ENCODE measurements around the gene KRTAP12-4.
A peak's percentile ranks its signal among the peaks of the same experiment; 100 is the strongest.
"Not testable (repeated sequence)": the region's sequence is repeated elsewhere in the genome, so short reads cannot be mapped to it uniquely, and the experiment has no call there.

The KRTAP12-4 gene

DNA sequence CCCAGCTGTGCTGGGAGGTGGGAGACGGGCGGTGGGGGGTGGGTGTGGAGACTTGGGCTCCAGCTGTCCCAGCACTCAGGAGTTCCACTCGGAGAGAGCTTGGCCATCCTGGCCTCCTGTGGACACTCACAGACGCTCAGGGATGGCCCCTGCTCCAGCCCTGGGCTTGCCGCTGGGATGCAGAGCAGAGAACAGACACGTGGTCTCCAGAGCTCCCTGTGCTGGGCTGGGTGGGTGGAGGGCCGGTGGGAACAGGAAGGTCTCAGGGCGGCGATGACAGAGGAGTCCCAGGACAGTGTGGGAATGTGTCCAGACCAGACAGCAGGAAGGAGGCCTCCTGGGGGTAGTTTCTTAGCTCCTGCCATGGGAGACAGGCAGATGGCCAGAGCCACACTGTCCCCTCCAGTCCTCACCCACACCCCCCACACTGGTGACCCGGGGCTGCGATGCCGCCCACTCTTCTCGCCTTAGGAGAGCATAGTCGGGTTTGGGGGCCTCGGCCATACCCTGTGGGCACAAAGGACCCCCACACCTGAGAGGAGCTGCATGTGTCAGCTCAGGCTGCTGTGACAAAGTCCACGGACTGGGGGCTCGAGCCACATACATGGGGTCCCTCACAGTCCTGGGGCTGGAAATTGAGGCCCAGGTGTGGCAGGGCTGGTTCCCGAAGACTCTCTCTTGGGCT lies 25.6 kb downstream of the KRTAP12-4 start:
- no peak for DNase-seq

DNA sequence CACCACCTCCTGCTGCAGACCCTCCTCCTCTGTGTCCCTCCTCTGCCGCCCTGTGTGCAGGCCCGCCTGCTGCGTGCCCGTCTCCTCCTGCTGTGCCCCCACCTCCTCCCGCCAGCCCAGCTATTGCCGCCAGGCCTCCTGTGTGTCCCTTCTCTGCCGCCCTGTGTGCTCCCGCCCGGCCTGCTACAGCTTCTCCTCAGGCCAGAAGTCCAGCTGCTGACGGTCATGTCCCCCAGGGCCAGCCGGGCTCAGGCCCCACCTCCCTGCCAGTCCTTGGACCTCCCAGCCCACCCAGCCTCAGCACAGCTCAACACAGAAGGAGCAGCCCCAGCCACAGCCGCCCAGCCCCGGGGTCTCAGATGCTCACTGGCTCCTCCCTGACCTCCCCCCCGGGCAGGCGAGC lies 26.6 kb downstream of the KRTAP12-4 start:
- not testable (repeated sequence) for DNase-seq

DNA sequence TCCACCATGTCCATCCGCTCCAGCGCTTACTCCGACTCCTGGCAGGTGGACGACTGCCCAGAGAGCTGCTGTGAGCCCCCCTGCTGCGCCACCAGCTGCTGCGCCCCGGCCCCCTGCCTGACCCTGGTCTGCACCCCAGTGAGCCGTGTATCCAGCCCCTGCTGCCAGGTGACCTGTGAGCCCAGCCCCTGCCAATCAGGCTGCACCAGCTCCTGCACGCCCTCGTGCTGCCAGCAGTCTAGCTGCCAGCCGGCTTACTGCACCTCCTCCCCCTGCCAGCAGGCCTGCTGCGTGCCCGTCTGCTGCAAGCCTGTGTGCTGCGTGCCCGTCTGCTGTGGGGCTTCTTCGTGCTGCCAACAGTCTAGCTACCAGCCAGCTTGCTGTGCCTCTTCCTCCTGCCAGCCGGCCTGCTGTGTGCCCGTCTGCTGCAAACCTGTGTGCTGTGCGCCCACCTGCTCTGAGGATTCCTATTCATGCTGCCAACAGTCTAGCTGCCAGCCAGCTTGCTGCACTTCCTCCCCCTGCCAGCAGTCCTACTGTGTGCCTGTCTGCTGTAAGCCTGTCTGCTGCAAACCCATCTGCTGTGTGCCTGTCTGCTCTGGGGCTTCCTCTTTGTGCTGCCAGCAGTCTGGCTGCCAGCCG lies 27.2 kb downstream of the KRTAP12-4 start:
- not testable (repeated sequence) for DNase-seq

DNA sequence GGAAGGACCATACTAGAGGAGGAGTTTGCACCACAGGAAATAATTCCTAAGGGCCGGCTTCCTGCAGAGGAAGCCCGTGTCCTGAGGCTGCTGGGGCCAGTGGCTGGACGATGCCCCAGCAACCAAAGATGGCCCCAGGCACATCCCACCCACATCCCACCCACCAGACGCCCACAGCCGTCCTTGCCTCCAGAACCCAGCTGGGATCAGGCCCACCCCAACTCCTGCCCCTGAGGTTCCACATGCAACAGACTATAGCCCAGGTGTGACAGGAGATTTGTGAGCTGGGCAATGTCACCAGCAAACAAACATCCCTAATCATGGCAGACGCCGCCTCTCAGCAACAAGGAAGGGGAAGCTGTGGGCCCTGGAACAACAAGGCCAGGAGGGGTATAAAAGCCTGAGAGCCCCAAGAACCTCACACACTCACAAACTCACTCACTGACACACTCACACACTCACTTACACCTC lies 27.8 kb downstream of the KRTAP12-4 start, which contains the start of gene KRTAP10-9:
Gene KRTAP10-9 (plus strand): TSS at position 421 of the 471 bp plus-strand sequence. CDS start 79 bp downstream, outside the sequence.
- no peak for DNase-seq

DNA sequence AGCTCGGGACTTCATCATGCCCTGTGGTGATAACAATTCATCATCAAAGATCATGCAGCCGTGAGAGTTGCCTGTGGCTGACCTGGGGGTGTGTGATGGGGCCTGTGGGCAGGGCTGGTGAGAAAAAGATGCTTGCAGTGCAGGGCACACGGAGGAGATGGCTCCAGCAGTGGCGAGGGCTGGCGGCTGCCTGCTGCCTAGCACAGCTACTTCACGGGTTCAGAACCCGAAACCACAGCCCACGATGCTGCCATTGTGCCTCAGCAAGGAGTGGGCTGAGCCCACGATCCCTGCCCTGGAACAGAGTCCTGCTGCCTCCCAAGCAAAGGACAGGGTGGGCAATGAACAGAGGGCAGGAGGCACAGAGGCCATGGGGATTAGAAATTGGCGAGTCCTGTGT lies 28.2 kb downstream of the KRTAP12-4 start:
- DNase-seq, result no peak

DNA sequence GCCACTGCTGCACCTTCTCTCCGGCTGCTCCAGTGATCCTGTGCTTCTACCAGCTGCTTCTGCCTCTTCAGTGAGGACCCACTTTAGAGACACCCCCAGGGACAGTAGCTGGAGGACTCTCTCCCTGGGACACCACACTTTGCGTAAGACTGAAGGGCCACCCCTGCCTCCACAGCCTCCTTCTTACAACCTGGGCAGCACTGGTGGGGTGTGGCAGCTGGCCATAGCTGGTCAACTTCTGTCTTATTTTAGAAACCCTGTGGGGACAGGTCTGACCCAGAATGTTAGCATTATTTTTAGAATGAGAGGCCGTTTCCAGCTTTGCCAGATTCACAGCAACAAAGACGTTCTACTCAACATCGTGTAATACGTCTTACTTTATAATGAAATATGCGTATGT lies 28.7 kb downstream of the KRTAP12-4 start:
- DNase-seq, result no peak

DNA sequence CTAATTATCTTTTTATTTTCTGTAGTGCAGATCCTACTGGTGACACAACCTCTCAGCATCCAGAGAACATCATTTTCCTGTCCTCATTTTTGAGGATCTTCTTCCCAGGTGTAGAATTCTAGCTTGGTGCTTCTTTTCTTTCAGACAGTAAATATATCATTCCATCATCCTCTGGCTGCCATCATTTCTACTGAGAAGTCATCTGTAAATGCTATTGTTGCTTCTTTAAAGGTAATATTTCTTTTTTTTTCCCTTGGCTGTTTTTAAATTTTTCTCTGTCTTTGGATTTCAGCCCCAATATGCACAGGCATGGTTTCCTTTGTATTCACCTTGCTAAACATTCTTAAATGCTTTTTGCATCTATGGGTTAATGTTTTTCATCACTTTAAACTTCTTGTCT lies 30.9 kb downstream of the KRTAP12-4 start:
- no peak for DNase-seq

DNA sequence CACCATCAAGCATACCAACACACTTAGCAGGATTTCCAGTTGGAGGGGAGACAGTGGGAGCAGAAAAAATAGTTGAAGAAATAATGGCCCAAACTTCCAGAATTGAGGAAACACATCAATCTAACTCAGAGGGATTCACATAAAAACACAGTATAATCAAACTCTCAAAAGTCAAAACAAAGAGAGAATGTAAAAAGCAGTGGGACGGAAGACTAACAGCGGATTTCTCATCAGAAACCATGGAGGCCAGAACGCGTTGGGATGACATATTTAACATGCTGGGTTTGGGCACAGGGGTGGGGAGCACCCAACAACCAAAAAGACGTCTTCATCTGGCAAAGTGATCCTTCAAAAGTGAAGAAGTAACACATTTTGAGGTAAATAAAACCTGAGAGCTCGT lies 34.6 kb downstream of the KRTAP12-4 start:
- DNase-seq, result no peak

DNA sequence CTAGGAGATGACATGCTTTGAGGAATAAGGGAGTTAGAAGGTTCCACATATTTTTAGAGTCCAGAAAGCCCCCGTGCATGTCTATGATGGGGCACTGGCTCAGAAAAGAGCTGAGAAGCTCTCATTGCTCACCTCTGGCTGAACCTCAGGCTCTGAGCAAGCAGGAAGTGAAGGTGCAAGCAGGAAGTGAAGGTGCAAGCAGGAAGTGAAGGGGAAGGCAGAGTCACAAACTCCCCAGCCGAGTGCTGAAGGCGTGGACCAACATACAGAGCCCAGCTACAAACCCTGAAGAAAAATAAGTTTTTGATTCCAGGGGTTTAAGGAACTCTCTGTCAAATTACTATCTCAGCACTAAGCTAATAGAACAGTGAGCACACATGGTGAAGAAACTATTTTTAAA lies 35.5 kb downstream of the KRTAP12-4 start:
- peak; percentile 48 for DNase-seq

DNA sequence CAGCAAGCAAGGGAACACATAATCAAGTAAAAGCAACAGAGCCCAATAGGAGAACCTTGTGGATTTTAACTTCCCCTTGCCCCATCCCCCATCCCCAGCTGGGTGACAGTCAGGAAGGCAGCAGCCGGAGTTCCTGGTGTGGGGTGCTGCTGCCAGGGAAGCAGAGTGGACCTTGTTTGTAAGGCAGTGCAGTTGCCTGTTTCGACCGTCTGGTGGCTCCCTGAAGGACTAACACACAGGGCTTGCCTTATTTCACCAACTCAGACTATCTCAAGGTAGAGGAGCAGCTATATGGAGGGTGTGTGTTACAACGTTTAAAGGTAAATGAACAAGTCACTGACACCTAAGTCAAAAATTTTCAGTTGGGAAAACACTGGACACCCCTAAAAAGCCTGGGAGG lies 36.0 kb downstream of the KRTAP12-4 start:
- DNase-seq, result no peak

DNA sequence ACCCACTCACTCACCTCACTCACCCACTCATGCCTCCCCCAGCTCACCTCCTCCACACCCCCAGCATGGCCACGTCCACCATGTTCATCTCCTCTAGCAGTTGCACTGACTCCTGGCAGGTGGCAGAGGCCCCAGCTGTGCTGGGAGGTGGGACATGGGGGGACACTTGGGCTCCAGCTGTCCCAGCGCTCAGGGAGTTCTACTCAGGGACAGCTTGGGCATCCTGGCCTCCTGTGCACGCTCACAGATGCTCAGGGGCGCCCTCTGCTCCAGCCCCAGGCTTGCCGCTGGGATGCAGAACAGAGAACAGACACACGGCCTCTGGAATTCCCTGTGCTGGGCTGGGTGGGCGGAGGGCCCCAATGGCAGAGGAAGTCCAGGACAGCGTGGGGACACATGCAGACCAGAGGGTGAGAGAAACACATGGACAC lies 37.4 kb downstream of the KRTAP12-4 start:
- no peak for DNase-seq

DNA sequence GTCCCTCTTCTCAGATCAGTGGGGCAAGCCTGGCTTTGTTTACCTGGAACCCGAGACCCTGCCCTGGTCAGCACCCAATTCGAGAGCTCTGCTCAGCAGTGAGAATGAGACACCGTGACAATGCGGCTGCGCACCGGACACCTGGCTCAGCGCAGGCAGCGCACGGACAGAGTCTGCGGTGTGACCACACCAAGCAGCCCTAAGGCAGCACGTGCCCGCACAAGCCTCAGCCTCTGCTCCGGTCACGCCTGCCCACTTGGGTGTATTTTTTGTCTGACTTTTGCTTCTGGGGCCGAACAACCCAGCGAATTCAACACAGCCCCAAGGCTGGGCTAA lies 37.9 kb downstream of the KRTAP12-4 start:
- DNase-seq, result no peak

DNA sequence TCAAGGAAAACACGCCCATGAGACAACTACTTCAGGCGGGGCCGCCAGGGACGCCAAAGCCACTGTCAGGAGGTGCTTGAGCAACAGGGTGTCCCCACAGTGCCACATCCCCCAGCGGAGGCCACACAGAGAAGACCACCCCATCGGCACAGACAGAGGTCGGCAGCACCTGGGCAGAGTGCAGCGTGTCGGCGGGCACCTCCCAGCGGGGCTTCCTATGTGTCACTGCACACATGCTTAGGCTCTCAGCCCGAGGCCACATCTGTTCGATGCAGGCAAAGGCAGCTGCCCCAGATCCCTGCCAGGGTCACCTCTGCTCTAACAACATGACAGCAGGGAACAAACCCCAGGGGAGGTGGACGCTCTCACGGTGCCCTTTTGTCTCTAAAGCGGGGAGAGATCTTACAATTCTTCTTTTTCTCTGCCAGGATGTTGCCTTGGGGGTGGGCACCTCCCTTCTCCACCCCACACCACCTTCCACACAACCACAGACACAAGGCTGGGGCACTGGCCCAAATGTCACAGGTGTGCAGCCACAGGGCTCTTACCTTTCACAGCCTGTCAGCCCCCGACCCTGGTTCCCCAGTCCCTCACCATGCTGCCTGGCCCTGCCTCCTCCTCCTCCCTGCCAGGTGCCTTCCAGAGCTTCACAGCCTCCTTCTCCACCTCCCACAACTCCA lies 38.4 kb downstream of the KRTAP12-4 start:
- no peak for DNase-seq

DNA sequence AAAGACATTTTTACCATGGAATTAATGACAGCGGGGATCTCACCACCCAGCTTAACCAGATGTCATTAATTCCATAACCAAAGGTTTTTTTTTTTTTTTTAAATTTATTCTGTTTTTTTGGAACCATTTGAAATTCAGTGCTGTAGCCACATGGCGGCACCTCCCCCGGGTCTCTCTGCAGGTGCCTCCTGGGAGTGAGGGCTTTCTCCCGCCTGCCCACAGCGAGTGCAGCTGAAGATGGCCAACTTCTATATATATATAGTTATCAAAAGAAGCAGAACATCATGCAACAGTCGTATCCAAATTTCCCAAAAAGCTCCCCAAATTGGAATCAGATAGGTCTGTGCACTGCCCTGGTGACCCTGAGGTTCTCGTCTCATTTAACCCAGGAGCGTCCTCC lies 39.0 kb downstream of the KRTAP12-4 start:
- no peak for DNase-seq

DNA sequence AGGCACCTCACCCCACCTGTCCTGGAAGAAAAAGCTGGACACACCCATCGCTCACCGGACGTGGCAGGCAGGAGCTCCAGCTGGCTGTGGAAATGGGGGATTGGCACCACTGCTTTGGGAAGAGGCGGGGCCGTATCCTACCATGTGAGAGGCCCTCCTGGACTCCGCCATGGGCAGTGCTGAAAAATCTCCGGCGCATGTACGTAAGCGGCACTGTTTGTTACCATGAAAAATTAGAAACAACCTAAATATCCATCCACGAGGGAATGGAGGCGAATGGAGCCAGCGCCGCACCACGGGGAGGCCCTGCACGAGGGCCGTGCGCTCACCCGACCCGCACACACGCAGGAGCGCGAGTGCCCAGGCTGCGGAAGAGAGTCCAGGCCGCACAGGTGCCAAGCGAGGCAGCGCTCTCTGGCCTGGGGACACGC lies 39.5 kb downstream of the KRTAP12-4 start:
- no peak for DNase-seq

DNA sequence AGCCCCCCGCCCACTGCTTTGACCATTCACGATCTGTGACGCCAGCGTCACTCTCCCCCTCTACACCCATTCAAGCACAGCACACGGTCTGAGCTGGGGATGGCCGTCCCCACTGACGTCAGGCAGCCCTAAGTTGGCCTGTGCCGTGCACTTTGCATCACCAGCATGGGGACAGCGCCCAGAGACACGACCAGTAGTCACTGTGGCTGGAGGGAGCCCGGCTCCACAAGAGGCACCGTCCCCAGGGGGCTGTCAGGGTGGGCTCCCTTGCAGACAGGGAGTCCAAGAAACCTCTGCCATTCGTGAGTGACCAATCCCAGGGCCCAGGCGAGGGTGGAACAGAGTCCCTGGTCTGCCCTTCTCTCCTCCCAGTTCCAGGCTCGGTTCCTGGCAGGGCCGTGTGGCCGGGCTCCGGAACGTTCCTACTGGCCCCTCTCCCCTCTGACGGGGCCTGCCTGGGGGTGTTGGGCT lies 40.3 kb downstream of the KRTAP12-4 start:
- DNase-seq, result no peak

DNA sequence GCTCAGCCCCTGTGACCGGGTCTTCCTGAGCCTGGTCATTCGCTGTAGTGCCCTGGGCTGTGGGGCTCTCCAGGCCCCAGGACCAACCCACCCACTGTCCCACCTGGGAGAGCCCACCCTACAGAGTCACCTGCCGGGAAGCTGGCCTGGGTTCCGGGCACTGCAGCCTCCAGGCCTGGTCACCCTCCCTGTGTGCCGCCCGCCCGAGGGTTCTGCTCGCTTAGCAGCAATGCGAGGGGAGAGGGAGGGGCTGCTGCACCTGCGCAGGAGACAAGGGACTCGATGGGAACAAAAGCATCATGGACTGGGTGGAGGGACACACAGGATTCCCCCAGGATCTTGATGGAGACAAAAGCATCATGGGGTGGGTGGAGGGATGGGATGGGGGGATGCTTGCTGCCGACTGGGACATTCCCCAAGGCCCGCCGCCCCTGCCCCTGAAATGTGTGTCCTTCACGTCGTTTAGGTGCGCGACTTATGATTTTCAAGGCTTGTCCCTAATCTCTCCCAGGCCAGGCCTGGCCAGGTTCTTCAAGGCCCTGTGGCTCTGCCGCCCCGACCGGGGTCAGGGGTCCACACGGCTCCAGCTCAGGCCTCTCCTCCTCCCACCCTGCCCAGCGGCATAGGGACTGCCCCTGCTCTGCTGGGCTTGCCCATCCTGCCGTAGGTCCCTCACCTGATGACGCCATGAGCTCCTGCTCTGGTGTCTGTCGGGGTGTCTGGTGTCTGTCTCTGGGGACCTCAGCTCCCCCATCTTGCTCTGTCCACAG lies 40.9 kb downstream of the KRTAP12-4 start:
- DNase-seq, result no peak

DNA sequence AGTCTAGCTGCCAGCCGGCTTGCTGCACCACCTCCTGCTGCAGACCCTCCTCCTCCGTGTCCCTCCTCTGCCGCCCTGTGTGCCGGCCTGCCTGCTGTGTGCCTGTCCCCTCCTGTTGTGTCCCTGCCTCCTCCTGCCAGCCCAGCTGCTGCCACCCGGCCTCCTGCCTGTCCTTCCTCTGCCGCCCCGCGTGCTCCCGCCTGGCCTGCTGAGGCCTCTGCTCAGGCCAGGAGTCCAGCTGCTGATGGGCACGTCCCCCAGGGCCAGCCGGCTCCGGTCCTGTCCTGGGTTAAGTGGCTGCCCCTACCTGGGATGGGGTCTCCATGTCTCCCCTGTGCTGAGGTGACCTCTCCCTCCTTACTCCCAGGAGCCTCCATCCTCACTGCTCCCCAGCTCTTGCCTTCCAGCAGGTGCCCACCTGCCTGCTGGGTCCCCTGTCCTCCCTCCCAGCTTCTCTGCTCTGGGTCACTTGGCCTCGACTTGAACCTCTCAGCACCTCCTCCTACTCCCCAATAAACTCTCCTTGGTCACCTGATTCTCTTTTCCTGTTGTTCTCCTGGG lies 41.7 kb downstream of the KRTAP12-4 start:
- DNase-seq, result no peak

DNA sequence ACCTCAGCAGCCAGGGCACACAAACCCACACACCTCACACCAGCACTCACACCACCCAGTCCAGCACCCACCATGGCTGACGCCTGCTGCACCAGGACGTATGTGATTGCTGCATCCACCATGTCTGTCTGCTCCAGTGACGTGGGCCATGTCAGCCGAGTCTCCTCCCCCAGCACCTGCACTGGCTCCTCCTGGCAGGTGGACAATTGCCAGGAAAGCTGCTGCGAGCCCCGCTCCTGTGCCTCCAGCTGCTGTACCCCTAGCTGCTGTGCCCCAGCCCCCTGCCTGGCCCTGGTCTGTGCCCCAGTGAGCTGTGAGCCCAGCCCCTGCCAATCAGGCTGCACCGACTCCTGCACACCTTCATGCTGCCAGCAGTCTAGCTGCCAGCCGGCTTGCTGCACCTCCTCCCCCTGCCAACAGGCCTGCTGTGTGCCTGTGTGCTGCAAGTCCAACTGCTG lies 42.4 kb downstream of the KRTAP12-4 start, which contains the start of gene KRTAP10-8:
Gene KRTAP10-8 (plus strand): TSS at position 51 of the 458 bp plus-strand sequence. CDS start 22 bp downstream, at position 73.
- no peak for DNase-seq

DNA sequence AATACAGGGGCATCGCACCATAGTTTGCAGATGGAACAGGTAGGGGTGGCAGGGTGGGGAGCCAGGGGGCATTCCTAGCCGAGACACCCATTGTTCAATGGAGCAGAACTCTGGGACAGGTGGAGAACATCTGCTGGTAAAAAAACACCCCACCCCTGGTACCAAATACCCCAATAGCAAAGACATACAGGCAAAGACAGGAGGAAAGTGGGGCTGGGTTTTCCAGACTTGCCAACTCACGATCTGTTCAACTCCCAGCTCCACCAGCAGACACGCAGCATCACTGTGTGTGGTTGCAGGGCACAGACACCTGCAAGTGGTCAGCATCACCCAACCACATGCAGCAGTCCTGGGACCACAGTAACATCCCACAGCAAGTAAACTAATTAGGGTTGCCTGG lies 42.9 kb downstream of the KRTAP12-4 start:
- DNase-seq, result no peak

DNA sequence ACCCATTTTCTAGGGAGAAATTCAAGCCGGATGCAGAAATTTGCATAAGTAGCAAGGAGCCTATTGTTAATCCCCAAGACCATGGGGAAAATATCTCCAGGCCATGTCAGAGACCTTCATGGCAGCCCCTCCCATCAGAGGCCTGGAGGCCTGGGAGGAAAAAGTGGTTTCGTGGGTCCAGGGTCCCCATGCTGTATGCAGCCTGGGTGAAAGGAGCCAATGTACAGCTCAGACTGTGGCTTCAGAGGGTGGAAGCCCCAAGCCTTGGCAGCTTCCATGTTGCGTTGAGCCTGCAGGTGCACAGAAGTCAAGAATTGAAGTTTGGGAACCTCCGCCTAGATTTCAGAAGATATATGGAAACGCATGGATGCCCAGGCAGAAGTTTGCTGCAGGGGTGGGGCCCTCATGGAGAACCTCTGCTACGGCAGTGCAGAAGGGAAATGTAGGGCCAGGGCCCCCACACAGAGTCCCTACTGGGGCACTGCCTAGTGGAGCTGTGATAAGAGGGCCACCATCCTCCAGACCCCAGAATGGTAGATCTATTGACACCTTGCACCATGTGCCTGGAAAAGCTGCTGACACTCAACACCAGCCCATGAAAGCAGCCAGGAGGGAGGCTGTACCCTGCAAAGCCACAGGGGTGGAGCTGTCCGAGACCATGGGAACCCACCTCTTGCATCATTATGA lies 44.2 kb downstream of the KRTAP12-4 start:
- not testable (repeated sequence) for DNase-seq

DNA sequence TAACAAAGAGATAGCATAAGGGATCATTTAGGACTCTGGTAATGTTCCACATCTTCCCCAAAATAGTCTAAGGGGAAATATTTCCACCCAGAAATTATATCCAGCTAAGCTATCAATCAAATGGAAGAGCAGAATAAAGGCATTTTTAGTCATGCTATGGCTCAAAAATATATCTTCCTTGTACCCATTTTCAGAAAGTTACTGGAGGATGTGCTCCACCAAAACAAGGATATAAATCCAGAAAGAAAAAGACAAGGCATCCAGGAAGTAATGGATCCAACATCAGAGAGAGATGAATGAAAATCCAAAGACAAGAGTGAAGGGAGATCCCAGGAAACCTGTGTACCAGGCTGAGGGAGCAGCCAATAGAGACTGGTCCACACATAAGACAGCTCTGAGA lies 45.3 kb downstream of the KRTAP12-4 start:
- DNase-seq, result no peak
